ENCODE results near the gene ZNF566. TPM values are rescaled to one million over a fixed set of nuclear protein-coding genes. Genes with fewer than 3 reads are reported as not detected.
A peak's percentile ranks its signal among the peaks of the same experiment; 100 is the strongest.

The ZNF566 gene
- total and polyA plus RNA-seq, 2 donors (not counting 1 experiment from before 2014, with no cell fraction given) = 9.1 to 26.6 TPM

DNA sequence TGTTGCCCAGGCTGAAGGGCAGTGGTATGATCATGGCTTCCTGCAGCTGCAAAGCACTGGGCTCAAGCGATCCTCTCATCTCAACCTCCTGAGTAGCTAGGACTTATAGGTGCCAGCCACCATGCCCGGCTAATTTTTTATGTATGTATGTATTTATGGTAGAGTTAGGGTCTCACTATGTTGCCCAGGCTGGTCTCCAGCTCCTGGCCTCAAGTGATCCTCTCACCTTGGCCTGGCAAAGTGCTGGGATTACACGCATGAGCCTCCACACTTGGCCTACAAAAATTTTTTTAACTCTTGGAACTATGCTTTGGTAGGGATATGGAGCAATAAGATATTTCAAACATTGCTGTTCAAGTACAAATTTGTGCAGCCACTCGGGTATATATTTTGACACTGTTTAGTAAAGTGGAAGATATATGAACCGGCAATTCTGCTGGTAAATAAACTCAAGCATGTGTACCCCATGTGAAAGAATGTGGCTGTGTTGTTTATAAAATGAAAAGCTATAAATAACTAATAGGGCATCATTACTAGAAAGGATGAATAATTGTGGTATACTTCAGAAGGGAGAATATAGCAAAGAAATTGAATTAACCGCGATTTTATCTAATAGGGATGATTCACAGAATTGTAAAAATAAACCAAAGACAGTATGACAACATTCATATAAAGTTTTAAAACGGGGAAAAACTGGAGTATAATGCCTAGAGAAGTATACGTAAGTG, 1.1 kb downstream of the ZNF566 start:
- no peaks in the 10 kb centered on the region for H3K27me3 ChIP-seq (replicated peaks in 1 of 4; ENCODE audit: control extremely low read depth in 1 of 4, control insufficient read depth in 3 of 4, insufficient read depth in 4 of 4, low read length in 3 of 4)
- peaks cover 0 to 20% (median 0%) of the 10 kb centered on the region in 3 donors for H3K9me3 ChIP-seq (ENCODE audit: control extremely low read depth in 1 of 3, control insufficient read depth in 2 of 3, insufficient read depth in 1 of 3, low read length in 2 of 3)
- intact Hi-C loops (cut with micrococcal nuclease) = loop anchor here (5.0 kb wide), 1 partner anchor 729 kb away; the partner anchor contains the start of gene ZNF383
- H2AFZ ChIP-seq (ENCODE audit: insufficient read depth, low read depth, low read length, poor library complexity, severe bottlenecking) = peak overlapping the region; percentile 98
- H3K9ac ChIP-seq (ENCODE audit: low read length) = peak overlapping the region; percentile 88
- CTCF ChIA-PET = interaction anchor here (1.6 to 2.1 kb wide), 2 partner anchors 9 to 110 kb away, joined by 3 to 13 read pairs; partner anchors contain the start of gene ZFP14
- no peaks in the 10 kb centered on the region for H4K20me1 ChIP-seq (ENCODE audit: control insufficient read depth, insufficient read depth, low read length, poor library complexity, severe bottlenecking)
- peak overlapping the region; percentile 99 for H3K4me3 Mint-ChIP-seq
- H3K4me1 Mint-ChIP-seq = peaks cover 49% of the 10 kb centered on the region
- peak overlapping the region; percentile 79 to 98 (median 90) for H3K4me3 ChIP-seq (ENCODE audit: control extremely low read depth in 1 of 5, extremely low read depth in 1 of 5, insufficient read depth in 1 of 5, low read depth in 2 of 5, low read length in 4 of 5)
- peak overlapping the region; percentile 99 for H3K27ac Mint-ChIP-seq
- no peaks in the 10 kb centered on the region for H3K27me3 Mint-ChIP-seq
- H3K27ac ChIP-seq (ENCODE audit: low read length in 2 of 2) = peak overlapping the region; percentile 85 to 86
- WGBS (ENCODE audit: insufficient coverage) = 100% methylated on average over 1 of the region's 9 CpGs
- peaks cover 39% of the 10 kb centered on the region for H3K79me2 ChIP-seq (ENCODE audit: control insufficient read depth, insufficient read depth, low read length)
- H3K4me2 ChIP-seq (replicated peaks; ENCODE audit: low read depth, low read length, poor library complexity, severe bottlenecking) = peak overlapping the region; percentile 90
- H3K36me3 ChIP-seq (replicated peaks in 1 of 2; ENCODE audit: control extremely low read depth in 1 of 2, control insufficient read depth in 1 of 2, extremely low read depth in 1 of 2, insufficient read depth in 2 of 2, low read length in 1 of 2) = no peaks in the 10 kb centered on the region
- no peak for TF ChIP-seq EZH2 (IDR thresholded peaks at IDR 0.05; ENCODE audit: borderline replicate concordance, insufficient read depth, low read depth, low read length, poor library complexity, severe bottlenecking)
- TF ChIP-seq, protein P1, sequence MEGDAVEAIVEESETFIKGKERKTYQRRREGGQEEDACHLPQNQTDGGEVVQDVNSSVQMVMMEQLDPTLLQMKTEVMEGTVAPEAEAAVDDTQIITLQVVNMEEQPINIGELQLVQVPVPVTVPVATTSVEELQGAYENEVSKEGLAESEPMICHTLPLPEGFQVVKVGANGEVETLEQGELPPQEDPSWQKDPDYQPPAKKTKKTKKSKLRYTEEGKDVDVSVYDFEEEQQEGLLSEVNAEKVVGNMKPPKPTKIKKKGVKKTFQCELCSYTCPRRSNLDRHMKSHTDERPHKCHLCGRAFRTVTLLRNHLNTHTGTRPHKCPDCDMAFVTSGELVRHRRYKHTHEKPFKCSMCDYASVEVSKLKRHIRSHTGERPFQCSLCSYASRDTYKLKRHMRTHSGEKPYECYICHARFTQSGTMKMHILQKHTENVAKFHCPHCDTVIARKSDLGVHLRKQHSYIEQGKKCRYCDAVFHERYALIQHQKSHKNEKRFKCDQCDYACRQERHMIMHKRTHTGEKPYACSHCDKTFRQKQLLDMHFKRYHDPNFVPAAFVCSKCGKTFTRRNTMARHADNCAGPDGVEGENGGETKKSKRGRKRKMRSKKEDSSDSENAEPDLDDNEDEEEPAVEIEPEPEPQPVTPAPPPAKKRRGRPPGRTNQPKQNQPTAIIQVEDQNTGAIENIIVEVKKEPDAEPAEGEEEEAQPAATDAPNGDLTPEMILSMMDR (IDR thresholded peaks at IDR 0.05) = no peak
- DNase-seq (no peak), ATAC-seq (ENCODE audit: low read depth) (no peak)
- POLR2A ChIA-PET = interaction anchor here (0.6 to 2.9 kb wide), 3 partner anchors 40 to 72 kb away, joined by 9 to 25 read pairs (median 10); partner anchors contain the start of genes ZFP82 and ZNF260
- H3K9me3 Mint-ChIP-seq (ENCODE audit: insufficient read depth) = peaks cover 3% of the 10 kb centered on the region
- H3K4me1 ChIP-seq (ENCODE audit: control insufficient read depth in 2 of 2, insufficient read depth in 2 of 2, low read length in 2 of 2) = peaks cover 23 to 38% of the 10 kb centered on the region in 2 donors

DNA sequence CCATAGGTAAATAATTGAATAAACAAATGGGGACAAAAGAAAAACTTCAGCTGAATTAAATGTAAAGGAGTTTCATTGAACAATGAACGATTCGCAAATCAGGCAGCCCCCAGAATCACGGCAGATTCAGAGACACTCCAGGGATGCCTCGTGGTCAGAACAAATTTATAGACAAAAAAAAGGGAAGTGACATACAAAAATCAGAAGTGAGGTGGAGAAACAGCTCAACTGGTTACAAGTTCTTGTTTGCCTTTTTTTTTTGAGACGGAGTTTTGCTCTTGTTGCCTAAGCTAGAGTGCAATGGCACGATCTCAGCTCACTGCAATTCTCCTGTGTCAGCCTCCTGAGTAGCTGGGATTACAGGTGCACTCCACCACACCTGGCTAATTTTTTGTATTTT, 5.7 kb downstream of the ZNF566 start:
- Histone ChIP-seq H3K36me3 (replicated peaks in 1 of 2; ENCODE audit: control extremely low read depth in 1 of 2, control insufficient read depth in 1 of 2, extremely low read depth in 1 of 2, insufficient read depth in 2 of 2, low read length in 1 of 2) (peaks cover 0 to 4% of the 10 kb centered on the region in 2 experiments), H3K4me1 (ENCODE audit: control insufficient read depth in 2 of 2, insufficient read depth in 2 of 2, low read length in 2 of 2) (peaks cover 14 to 16% of the 10 kb centered on the region in 2 donors), H2AFZ (ENCODE audit: insufficient read depth, low read depth, low read length, poor library complexity, severe bottlenecking) (no peak overlapping the region), H3K27ac (ENCODE audit: low read length in 2 of 2) (no peak overlapping the region), H3K79me2 (ENCODE audit: control insufficient read depth, insufficient read depth, low read length) (peaks cover 78% of the 10 kb centered on the region), H3K9me3 (ENCODE audit: control extremely low read depth in 1 of 3, control insufficient read depth in 2 of 3, insufficient read depth in 1 of 3, low read length in 2 of 3) (peaks cover 0 to 18% (median 6%) of the 10 kb centered on the region in 3 donors), H3K27me3 (replicated peaks in 1 of 4; ENCODE audit: control extremely low read depth in 1 of 4, control insufficient read depth in 3 of 4, insufficient read depth in 4 of 4, low read length in 3 of 4) (no peaks in the 10 kb centered on the region), H3K9ac (ENCODE audit: low read length) (no peak overlapping the region), H4K20me1 (ENCODE audit: control insufficient read depth, insufficient read depth, low read length, poor library complexity, severe bottlenecking) (no peaks in the 10 kb centered on the region), H3K4me3 (ENCODE audit: control extremely low read depth in 1 of 5, extremely low read depth in 1 of 5, insufficient read depth in 1 of 5, low read depth in 2 of 5, low read length in 4 of 5) (no peak overlapping the region), H3K4me2 (replicated peaks; ENCODE audit: low read depth, low read length, poor library complexity, severe bottlenecking) (no peak overlapping the region)
- Mint-ChIP-seq H3K9me3 (ENCODE audit: insufficient read depth) (peaks cover 2% of the 10 kb centered on the region), H3K4me1 (peaks cover 28% of the 10 kb centered on the region), H3K4me3 (no peak overlapping the region), H3K27ac (no peak overlapping the region), H3K27me3 (no peaks in the 10 kb centered on the region)
- ChIA-PET POLR2A (interaction anchor here (0.5 to 0.6 kb wide), 2 partner anchors 81 to 1773 kb away, joined by 3 to 6 read pairs; no protein-coding TSS in a partner anchor), CTCF (interaction anchor here (1.0 kb wide), 1 partner anchor 9 kb away, joined by 3 read pairs; no protein-coding TSS in a partner anchor)
- intact Hi-C loops (cut with micrococcal nuclease) = no loop called here
- 48% methylated on average over 5 of the region's 6 CpGs for WGBS (ENCODE audit: insufficient coverage)
- TF ChIP-seq, protein P1 (IDR thresholded peaks at IDR 0.05) = no peak
- no peak for TF ChIP-seq EZH2 (IDR thresholded peaks at IDR 0.05; ENCODE audit: borderline replicate concordance, insufficient read depth, low read depth, low read length, poor library complexity, severe bottlenecking)
- peak; percentile 23 for DNase-seq
- ATAC-seq (ENCODE audit: low read depth) = no peak
